Left cardiac atrium (tissue), 4 donors: Measurements from ENCODE around the gene RPEL1. TPM values are rescaled to one million over a fixed set of nuclear protein-coding genes. Genes with fewer than 3 reads are reported as not detected.
"Not testable (repeated sequence)": the region's sequence is repeated elsewhere in the genome, so short reads cannot be mapped to it uniquely, and the experiment has no call there.

Experiments used
- ATAC-seq, 2 donors: fragments of 200-7000 bp; cut with Tn5 transposase; one replicate each; pipeline ENCODE4 v1.9.1; 2020; ENCODE audit warnings: mild to moderate bottlenecking in 2 of 2, moderate library complexity in 2 of 2
- DNase-seq: peaks from one replicate; pipeline ENCODE4 v3.0.0-alpha.2; 2020
- intact Hi-C, 2 donors: fragments of 100-400 bp; cut with DNase I; formaldehyde crosslinking; loops; one replicate each; pipeline versions ENCODE4 v1.14.1 to v1.15.1; 2022 to 2023
- total RNA-seq, 2 donors: library from RNA; stranded (reverse); fragmentation: NEBNext Ultra II Directional; extraction: Animal tissue kit (Norgen Biotek cat#: 25700); gene quantifications; one replicate each; pipeline ENCODE4 v1.2.1, GENCODE V29; 2021
- donor health status: DM: no; HTN: yes; CAD: no.
- donor health status: DM: no; HTN: yes; CAD: no; lungs with severe emphysema.
- donor health status: DM: yes; HTN: yes; CAD: no.
- donor health status: Dilated cardiomyopathy.

Gene RPEL1
- total RNA-seq, 2 donors from 2014 or later = not detected

DNA sequence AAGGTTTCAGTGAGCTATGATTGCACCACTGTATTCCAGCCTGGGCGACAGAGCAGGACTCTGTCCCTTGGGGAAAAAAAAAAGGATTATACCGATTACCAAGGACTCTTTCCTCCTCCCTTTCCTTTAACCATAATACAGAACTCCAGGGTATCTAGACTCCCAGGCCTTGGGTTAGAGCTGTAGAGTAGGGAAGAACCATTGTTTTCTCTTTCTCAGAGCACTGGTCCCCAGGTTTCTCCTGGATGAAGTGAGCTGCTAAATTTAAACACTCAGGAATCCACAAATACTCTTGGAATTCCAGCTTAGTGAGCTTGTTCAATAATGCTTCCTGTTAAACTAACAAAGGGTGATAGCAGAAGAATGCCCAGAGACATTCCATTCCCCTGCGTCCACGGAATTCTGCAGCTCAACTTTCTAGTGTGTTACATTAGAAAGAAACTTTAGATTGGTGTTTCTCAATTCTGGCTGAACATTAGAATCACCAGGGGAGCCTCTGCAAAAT, 14.6 kb upstream of the RPEL1 start:
- ATAC-seq (peak; percentile 53 to 74), DNase-seq (peak; percentile 29)
- intact Hi-C loops = no loop called here

DNA sequence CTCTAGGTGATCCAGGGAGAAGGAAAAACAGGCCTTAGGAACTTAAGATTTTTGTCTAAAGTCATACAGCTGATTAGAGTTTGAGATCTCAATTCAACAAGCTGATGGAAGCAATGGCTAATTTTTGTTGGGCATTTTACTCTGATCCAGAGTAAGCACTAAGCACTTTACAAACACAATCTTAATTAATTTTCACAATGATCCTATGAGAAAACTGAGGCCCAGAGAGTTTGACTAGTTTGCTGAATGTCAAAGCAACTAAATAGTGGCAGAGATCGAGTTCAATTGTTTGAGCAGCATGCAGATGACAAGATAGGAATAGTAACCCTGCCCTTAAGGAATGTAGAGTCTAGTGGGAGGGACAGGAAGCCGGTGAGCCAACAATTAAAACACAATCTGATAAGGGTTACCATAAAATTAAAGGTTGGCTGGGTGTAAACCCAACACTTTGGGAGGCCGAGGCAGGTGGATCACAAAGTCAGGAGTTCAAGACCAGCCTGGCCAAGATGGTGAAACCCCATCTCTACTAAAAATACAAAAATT, 13.5 kb upstream of the RPEL1 start:
- intact Hi-C loops = no loop called here
- ATAC-seq (no peak), DNase-seq (no peak)

DNA sequence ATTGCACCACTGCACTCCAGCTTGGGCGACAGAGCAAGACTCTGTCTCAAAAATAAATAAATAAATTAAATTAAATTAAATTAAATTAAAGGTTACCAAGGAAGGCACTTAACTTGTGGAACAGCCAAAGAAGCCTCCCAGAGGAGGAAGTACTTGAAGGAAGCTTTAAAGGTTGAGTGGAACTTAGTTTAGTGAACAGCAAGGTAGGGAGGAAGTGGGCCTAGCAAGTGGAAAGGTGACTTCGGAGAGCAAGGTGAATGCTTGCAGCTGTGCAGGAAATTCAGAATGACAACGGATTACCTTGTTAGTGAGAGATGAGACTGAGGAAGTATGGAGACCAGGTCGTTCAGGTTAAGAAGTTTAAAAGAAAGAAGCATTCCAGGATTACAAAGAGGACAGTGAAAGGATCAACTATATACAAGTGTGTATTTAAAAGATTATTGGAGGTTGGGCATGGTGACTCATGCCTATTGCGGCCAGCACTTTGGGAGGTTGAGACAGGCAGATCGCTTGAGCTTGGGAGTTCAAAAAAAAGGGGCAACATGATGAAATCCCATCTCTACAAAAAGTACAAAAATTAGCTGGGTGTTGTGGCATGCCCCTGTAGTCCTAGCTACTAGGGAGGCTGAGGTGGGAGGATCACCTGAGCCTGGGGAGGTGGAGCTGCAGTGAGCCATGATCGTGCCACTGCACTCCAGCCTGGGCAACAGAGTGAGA, 12.8 kb upstream of the RPEL1 start:
- no peak for ATAC-seq
- DNase-seq = no peak
- intact Hi-C loops = no loop called here

DNA sequence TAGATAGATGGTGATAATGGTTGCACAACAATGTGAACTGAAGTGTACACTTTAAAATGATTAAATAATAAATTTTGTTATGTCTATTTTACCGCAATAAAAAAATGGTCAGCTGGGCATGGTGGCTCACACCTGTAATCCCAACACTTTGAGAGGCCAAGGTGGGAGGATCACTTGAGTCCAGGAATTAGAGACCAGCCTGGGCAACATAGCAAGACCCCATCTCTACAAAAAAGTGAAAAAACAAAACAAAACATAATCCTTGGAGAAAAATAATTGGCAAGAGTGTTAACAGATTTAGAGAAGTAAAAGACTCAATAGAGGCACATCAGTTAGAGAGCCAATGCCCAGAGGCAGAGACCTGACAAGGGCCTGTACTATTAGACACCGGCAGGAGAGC, 9.9 kb upstream of the RPEL1 start:
- DNase-seq (no peak), ATAC-seq (no peak)
- intact Hi-C loops = no loop called here

DNA sequence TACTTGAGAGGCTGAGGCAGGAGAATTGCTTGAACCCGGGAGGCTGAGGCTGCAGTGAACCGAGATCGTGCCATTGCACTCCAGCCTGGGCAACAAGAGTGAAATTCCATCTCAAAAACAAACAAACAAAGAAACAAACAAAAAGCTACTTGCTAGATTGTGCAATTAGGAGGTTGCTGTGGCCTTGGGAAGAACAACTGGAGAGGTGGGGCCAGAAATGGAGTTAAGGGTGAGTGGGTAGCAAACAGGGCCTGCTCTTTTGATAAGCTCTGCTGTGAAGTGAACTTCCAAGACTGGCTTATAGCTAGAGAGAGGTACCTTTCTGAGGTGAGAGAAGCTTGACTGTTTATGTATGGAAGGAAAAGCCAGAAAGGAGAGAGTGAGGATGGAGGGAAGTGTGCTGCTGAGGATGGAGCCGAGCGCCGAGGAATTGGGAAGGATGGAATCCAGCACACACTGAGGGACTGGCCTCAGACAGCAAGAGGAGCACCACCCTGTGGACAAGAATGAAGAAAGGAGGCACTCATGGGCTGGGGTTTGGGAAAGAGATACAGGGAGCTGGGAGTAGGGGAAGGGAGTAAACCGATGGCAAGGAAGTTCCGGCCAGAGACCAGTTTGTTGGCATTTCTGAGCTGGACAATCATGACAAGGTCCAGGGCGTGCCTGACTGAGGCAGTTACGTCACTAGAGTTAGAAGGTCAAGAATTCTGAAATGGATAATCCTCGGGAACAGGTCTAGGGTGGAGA, 7.0 kb upstream of the RPEL1 start:
- peak; percentile 70 to 87 for ATAC-seq

DNA sequence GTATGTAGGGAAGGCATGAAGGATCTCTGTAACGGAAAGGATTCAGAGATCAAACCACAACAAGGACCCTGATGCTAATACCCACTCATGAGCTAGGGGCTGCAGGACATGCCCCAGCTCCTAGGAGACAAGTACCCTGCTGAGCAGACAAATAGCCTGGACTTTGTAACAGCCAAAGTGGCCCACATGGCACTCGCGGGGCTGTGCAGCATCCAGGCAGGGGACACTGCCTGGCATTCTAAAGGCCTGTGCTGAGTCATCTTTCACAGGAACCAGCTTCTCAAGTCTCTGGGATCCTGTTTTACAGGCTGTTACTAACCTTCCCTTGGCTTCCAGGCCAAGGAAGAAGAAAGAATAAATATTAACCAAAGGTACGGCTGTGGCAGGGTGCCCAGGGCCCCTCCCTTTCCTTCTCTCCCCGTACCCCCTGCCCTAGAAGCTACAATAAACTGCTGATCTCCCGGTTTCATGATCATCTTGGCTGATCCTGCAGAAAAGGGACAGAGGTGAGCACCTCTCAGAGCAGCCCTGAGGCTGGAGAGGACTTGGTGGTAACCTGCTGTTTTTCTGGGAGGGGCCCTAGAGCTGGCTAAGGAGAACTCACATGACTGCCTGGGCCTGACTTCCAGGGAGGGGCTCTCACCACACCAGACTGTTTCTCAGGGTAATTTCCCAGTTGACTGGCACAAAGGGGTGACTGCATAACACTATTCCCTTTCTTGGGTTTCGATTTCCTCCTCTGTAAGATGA, 4.2 kb upstream of the RPEL1 start:
- DNase-seq = peak; percentile 22
- ATAC-seq = peak; percentile 32 to 44
- intact Hi-C loops = loop anchor here (5.0 to 10.0 kb wide), 3 partner anchors 47 to 147 kb away; partner anchors contain the start of gene NT5C2 (in 1 of the 2)

More for the DNA sequence above, 7.0 kb upstream of the RPEL1 start:
- intact Hi-C loops = no loop called here
- DNase-seq = peak; percentile 28

DNA sequence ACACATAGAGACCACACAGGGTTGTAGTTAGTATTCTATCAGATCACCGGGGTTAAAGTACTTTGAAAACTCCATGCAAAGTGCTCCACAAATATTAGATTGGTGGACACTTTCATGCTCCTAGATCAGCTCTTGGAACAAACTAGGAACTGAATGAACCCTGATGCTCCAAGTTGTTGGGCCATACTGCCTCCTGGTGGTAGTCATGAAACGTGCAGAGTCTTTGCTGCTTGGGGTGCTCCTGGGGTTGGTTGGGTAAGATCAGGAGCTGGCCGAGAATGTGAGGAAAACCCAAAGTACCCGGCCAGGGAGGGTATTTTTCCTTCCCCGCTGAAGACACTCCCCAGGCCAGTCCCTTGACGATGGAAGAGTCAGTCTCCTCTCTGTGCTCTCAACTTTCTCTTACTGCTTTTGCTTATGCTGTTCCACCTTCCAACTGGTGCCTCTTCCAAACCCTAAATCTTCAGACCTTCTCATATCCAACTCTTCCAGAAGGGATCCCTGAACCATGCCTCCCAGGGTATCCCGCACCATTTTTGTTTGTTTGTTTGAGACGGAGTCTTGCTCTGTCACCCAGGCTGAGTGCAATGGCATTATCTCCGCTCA, 918 bp upstream of the RPEL1 start:
- ATAC-seq = peak; percentile 91 to 93
- peak; percentile 67 for DNase-seq
- intact Hi-C loops = loop anchor here (1.0 to 10.0 kb wide), 6 partner anchors 50 to 517 kb away; partner anchors contain the start of genes CNNM2 (in 1 of the 2) and NT5C2 (in 1 of the 2)

DNA sequence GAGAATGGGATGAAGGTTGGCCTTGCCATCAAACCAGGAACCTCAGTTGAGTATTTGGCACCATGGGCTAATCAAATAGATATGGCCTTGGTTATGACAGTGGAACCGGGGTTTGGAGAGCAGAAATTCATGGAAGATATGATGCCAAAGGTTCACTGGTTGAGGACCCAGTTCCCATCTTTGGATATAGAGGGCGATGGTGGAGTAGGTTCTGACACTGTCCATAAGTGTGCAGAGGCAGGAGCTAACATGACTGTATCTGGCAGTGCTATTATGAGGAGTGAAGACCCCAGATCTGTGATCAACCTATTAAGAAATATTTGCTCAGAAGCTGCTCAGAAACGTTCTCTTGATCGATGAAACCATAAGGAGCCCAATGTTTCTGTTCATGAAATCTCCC, 637 bp downstream of the RPEL1 start:
- no peak for ATAC-seq
- intact Hi-C loops = loop anchor here (5.0 to 10.0 kb wide), 3 partner anchors 52 to 519 kb away; partner anchors contain the start of gene NT5C2 (in 1 of the 2)
- no peak for DNase-seq

DNA sequence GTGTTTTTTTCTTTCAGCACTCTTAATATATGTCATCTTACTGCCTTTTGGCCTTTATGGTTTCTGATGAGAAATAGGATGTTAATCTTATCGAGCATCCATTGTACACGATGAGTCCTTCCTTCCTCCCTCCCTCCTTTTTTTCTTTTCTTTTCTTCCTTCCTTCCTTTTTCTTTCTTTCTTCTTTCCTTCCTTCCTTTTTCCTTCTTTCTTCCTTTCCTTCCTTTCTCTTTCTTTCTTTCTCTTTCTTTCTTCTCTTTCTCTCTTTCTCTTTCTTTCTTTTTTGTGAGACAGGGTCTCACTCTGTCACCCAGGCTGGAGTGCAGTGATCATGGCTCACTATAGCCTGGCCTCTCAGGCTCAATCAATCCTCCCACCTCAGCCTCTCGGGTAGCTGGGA, 8.4 kb downstream of the RPEL1 start:
- intact Hi-C loops = no loop called here

DNA sequence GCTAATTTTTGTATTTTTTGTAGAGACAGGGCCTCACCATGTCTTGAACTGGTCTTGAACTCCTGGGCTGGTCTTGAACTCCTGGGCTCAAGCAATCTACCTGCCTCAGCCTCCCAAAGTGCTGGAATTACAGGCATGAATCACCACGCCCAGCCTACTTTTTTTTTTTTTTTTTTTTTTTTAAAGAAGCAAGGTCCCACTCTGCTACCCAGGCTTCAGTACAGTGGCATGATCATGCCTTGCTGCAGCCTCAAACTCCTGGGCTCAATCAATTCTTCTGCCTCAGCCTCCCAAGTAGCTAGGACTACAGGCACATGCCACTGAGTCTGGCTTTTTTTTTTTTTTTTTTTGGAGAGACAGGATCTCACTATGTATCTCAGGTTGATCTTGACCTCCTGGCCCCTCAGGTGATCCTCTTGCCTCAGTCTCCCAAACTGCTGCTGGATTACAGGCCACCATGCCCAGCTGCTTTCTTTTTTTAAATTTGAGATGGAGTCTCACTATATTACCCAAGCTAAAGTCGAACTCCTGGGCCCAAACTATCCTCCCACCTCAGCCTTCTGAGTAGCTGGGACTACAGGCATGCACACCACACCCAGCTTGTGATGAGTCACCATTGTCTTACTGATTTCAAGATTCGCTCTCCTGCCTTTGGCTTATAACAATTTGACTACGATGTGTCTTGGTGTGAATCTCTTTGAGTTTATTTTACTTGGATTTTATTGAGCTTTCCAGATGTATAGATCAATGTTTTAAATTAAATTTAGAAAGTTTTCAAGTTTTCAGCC, 9.0 kb downstream of the RPEL1 start:
- no peak for DNase-seq
- ATAC-seq = peak in 1 of 2 donors; percentile 72
- intact Hi-C loops = no loop called here

More for the DNA sequence above, 8.4 kb downstream of the RPEL1 start:
- DNase-seq = no peak
- no peak for ATAC-seq

DNA sequence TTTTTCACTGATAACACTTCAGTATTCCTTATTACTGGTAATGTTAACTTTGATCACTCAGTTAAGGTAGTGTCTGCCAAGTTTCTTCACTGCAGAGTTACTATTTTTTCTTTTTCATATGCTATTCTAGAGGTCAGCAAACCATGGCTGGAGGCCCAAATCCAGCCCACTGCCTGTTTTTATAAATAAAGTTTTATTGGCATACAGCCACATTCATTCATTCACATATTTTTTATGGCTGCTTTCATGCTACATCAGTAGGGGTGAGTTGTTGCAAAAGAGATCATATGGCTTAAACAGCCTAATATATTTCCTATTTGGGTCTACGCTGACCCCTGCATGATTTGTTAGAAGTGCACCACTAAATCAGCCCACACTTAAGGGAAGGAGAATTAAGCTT, 10.9 kb downstream of the RPEL1 start:
- intact Hi-C loops = no loop called here
- ATAC-seq (no peak), DNase-seq (no peak)

DNA sequence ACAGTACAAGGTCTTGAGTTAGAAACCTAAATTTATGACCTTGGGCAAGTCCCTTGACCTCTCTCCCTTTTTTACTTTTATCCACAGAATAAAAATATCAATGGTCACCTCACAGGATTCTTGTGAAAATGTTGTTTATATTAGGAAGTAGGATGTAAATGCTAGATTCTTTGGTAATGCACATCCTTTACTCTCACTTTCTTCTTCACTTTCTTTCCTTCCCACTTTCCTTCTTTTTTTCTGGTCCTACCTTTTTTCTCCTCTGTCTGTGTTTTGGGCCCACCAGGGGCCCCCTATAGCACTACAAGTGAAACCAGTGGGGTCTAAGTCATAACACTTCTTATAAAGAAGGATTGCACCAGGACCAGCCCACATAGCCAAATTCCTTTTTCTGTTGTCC, 12.1 kb downstream of the RPEL1 start:
- no peak for DNase-seq
- intact Hi-C loops = no loop called here
- no peak for ATAC-seq

DNA sequence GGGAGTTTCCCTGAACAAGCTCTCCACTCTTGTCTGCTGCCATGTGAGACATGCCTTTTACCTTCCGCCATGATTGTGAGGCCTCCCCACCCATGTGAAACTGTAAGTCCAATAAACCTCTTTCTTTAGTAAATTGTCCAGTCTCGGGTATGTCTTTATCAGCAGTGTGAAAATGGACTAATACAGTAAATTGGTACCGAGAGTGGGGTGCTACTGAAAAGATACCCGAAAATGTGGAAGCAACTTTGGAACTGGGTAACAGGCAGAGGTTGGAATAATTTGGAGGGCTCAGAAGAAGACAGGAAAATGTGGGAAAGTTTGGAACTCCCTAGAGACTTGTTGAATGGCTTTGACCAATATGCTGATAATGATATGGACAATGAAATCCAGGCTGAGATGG, 13.2 kb downstream of the RPEL1 start:
- ATAC-seq, intact Hi-C loops, DNase-seq: not testable (repeated sequence)

DNA sequence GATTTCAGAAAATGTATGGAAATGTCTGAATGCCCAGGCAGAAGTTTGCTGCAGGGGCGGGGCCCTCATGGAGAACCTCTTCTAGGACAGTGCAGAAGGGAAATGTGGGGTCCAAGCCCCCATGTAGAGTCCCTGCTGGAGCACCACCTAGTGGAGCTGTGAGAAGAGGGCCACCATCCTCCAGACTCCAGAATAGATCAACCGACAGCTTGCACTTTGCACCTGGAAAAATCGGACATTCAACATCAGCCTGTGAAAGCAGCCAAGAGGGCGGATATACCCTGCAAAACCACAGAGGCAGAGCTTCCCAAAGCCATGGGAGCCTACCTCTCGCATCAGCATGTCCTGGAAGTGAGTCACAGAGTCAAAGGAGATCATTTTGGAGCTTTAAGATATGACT, 14.3 kb downstream of the RPEL1 start:
- intact Hi-C loops = no loop called here
- ATAC-seq = no peak
- DNase-seq = no peak

DNA sequence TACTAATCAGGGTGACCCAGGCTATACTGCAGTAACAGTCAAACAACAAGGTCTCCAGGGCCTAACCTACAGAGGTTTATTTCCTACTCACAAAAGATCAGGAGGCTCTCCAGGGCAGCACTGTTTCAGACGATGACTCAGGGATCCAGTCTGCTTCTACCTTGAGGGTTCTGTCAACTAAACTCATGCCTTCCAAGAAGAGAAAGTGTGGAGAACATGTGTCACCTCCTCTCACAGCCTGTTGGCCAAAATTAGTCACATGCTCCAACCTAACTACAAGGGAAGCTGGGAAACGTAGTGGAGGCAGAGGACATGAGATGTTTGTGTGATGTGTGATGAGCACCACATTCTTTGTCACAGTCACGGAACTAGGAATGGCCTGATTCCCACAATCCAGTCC, 16.5 kb downstream of the RPEL1 start:
- DNase-seq (no peak), ATAC-seq (no peak)
- intact Hi-C loops = no loop called here

DNA sequence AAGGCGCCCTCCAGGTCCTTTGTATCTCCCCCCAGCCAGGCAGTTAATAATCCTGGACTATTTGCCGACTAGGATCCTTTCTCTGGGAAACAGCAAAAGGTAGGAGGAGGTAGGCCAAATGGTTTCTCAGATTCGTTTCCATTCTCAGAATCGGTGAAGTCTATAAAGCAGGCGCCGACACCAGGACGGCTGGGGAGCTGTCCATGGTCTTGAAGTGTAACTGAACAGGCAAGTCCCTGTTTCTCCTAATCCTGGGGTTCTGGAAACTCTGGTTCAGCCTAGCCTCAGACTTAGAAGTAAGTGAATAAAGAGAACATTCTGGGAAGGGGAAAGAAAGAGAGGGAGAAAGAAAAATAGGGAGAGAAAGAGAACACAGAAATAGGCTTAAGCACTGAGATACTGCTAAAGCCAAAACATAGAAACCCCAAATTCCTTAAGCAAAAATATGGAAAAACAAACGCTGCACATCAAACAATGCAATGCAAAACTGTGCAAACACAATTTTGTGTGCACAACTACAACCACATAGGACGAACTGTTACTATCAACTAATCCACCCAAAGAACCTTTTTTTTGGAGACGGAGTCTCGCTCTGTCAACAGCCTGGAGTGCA, 20.1 kb downstream of the RPEL1 start:
- DNase-seq (peak; percentile 66), ATAC-seq (peak; percentile 43 to 67)
- intact Hi-C loops = no loop called here

DNA sequence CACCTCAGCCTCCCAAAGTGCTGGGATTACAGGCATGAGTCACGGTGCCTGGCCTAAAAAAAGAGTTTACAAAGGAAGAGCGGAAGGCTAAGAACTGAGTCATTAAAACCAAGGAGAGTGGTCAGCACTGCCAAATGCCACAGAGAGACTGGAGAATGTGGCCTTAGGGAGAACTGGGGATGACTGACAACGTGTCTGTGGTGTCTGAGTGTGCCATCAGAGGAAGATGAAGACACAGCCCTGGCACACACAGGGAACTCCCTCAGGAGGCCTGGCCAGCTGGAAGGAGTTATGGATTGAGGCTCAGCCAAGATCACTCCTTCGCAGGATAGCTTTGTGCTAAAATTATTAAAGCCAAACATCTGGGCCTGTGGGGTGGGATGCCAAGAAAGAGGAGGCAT, 27.4 kb downstream of the RPEL1 start:
- ATAC-seq (peak; percentile 86 to 92), DNase-seq (peak; percentile 34)

More for the DNA sequence above, 27.4 kb downstream of the RPEL1 start:
- intact Hi-C loops = no loop called here
